ENCODE measurements around the gene PEPD.

DNA sequence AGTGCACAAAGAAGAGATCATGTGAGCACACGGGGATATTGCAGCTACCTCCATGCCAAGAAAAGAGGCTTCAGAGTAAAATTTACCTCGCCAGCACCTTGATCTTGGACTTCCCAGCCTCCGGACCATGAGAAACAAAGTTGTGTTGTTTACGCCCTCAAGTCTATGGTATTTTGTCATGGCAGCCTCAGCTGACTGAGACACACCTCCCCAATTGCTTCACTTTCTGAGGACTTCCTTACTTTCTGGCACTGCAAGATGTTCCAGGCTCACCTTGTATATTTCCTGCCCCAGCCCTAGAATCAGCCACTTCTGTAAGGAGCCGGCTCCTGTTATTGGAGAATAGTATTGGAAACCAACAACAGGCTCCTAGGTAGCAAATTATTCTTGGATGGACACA, 154.7 kb downstream of the PEPD start:
- TF ChIP-seq, protein P1, sequence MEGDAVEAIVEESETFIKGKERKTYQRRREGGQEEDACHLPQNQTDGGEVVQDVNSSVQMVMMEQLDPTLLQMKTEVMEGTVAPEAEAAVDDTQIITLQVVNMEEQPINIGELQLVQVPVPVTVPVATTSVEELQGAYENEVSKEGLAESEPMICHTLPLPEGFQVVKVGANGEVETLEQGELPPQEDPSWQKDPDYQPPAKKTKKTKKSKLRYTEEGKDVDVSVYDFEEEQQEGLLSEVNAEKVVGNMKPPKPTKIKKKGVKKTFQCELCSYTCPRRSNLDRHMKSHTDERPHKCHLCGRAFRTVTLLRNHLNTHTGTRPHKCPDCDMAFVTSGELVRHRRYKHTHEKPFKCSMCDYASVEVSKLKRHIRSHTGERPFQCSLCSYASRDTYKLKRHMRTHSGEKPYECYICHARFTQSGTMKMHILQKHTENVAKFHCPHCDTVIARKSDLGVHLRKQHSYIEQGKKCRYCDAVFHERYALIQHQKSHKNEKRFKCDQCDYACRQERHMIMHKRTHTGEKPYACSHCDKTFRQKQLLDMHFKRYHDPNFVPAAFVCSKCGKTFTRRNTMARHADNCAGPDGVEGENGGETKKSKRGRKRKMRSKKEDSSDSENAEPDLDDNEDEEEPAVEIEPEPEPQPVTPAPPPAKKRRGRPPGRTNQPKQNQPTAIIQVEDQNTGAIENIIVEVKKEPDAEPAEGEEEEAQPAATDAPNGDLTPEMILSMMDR (IDR thresholded peaks at IDR 0.05): no peak
- TF ChIP-seq, protein P2, sequence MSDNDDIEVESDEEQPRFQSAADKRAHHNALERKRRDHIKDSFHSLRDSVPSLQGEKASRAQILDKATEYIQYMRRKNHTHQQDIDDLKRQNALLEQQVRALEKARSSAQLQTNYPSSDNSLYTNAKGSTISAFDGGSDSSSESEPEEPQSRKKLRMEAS (CRISPR knock-in tag; IDR thresholded peaks at IDR 0.05): no peak
- no peak for TF ChIP-seq KAT7 (CRISPR knock-in tag; IDR thresholded peaks at IDR 0.05; ENCODE audit: borderline replicate concordance)
- no peak for TF ChIP-seq MXD4 (CRISPR knock-in tag; IDR thresholded peaks at IDR 0.05; ENCODE audit: borderline replicate concordance)
- no peak for TF ChIP-seq SOX15 (CRISPR knock-in tag; IDR thresholded peaks at IDR 0.05)
- no peak for TF ChIP-seq ELF4 (CRISPR knock-in tag; IDR thresholded peaks at IDR 0.05; ENCODE audit: low read depth)
- TF ChIP-seq TEAD4 (CRISPR knock-in tag; IDR thresholded peaks at IDR 0.05): no peak
- TF ChIP-seq ZNF423 (CRISPR knock-in tag; IDR thresholded peaks at IDR 0.05): no peak
- TF ChIP-seq IRF2 (CRISPR knock-in tag; IDR thresholded peaks at IDR 0.05; ENCODE audit: borderline replicate concordance, low read depth): no peak
- TF ChIP-seq, protein P3, sequence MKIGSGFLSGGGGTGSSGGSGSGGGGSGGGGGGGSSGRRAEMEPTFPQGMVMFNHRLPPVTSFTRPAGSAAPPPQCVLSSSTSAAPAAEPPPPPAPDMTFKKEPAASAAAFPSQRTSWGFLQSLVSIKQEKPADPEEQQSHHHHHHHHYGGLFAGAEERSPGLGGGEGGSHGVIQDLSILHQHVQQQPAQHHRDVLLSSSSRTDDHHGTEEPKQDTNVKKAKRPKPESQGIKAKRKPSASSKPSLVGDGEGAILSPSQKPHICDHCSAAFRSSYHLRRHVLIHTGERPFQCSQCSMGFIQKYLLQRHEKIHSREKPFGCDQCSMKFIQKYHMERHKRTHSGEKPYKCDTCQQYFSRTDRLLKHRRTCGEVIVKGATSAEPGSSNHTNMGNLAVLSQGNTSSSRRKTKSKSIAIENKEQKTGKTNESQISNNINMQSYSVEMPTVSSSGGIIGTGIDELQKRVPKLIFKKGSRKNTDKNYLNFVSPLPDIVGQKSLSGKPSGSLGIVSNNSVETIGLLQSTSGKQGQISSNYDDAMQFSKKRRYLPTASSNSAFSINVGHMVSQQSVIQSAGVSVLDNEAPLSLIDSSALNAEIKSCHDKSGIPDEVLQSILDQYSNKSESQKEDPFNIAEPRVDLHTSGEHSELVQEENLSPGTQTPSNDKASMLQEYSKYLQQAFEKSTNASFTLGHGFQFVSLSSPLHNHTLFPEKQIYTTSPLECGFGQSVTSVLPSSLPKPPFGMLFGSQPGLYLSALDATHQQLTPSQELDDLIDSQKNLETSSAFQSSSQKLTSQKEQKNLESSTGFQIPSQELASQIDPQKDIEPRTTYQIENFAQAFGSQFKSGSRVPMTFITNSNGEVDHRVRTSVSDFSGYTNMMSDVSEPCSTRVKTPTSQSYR (CRISPR knock-in tag; IDR thresholded peaks at IDR 0.05): no peak
- no peak for TF ChIP-seq ZNF263 (CRISPR knock-in tag; IDR thresholded peaks at IDR 0.05; ENCODE audit: low read depth)

Data from WTC11 (cell line).